GM12878 (cell line): ENCODE results near the gene SGTA. TPM values are rescaled to one million over a fixed set of nuclear protein-coding genes. Genes with fewer than 3 reads are reported as not detected.

Experiments used
- ATAC-seq: fragments of 200-7000 bp; cut with Tn5 transposase; 3 replicates; pipeline ENCODE4 v1.9.1; 2020; ENCODE audit warnings: mild to moderate bottlenecking, moderate library complexity
- BruUV-seq: library from RNA; stranded (reverse); fragments of 400-500 nt; replicated peaks from 2 replicates; lab custom pipeline; 2021; lab: Mats Ljungman, UMichigan
- CTCF ChIA-PET: fragments of 300-600 bp; sonication (Branson Sonifier 250); formaldehyde crosslinking; extraction: SDS; loops from one replicate; lab custom pipeline; 2021; ENCODE audit warnings: inconsistent platforms; lab: Yijun Ruan, JAX
- POLR2A ChIA-PET: fragments of 350-600 bp; formaldehyde crosslinking; extraction: SDS; loops from one replicate; lab custom pipeline; 2021; ENCODE audit warnings: inconsistent platforms; lab: Charles Lee
- RAD21 ChIA-PET: fragments of 300-600 bp; sonication (Branson Sonifier 250); formaldehyde crosslinking; loops from one replicate; lab custom pipeline; 2023; ENCODE audit warnings: antibody characterized with exemption; ENCODE audit not compliant: unreplicated experiment; lab: Charles Lee
- SMC1A ChIA-PET: fragments of 300-600 bp; sonication (Branson Sonifier 250); formaldehyde crosslinking; loops from one replicate; lab custom pipeline; 2023; ENCODE audit not compliant: unreplicated experiment, uncharacterized antibody; lab: Charles Lee
- DNase-seq: peaks from one replicate; pipeline ENCODE4 v3.0.0-alpha.2; 2011; ENCODE audit warnings: low read depth, low spot score
- FAIRE-seq: peaks from 3 replicates; lab custom pipeline; 2011; peaks lifted over from hg19 to GRCh38; lab: Jason Lieb, UNC
- H2AFZ ChIP-seq: 2 replicates; pipeline ENCODE4 v1.6.0; 2011; ENCODE audit warnings: low read depth, low read length, control low read depth; ENCODE audit not compliant: control insufficient read depth
- H3K27ac ChIP-seq: 2 replicates; pipeline ENCODE4 v1.5.1; 2011; ENCODE audit warnings: control low read depth; ENCODE audit not compliant: control insufficient read depth, insufficient read depth
- H3K27me3 ChIP-seq, 2 experiments: replicated peaks in 1 of 2; 2 replicates each; pipeline versions ENCODE4 v1.6.0 to v1.6.1; 2011; ENCODE audit warnings: low read length in 1 of 2; ENCODE audit not compliant: control insufficient read depth in 2 of 2, insufficient read depth in 2 of 2
- H3K36me3 ChIP-seq, 2 experiments: 2 replicates each; pipeline ENCODE4 v1.5.1; 2011; ENCODE audit warnings: low read length in 1 of 2; ENCODE audit not compliant: control insufficient read depth in 2 of 2, insufficient read depth in 2 of 2
- H3K4me1 ChIP-seq: 2 replicates; pipeline ENCODE4 v1.6.1; 2011; ENCODE audit warnings: mild to moderate bottlenecking, low read length, moderate library complexity, mixed read lengths; ENCODE audit not compliant: control insufficient read depth, insufficient read depth
- H3K4me2 ChIP-seq: 2 replicates; pipeline ENCODE4 v1.6.0; 2011; ENCODE audit warnings: control low read depth; ENCODE audit not compliant: control insufficient read depth, insufficient read depth
- H3K4me3 ChIP-seq: fragments of 200-600 bp; sonication (generic); 2 replicates; pipeline ENCODE4 v1.5.1; 2016
- H3K79me2 ChIP-seq: 2 replicates; pipeline ENCODE4 v1.6.0; 2011; ENCODE audit warnings: low read length; ENCODE audit not compliant: control insufficient read depth, insufficient read depth
- H3K9ac ChIP-seq: 2 replicates; pipeline ENCODE4 v1.8.0; 2011; ENCODE audit warnings: low read length, control low read depth, mixed read lengths; ENCODE audit not compliant: control insufficient read depth, insufficient read depth
- H3K9me3 ChIP-seq: replicated peaks from 3 replicates; pipeline ENCODE4 v1.5.1; 2011; ENCODE audit warnings: mild to moderate bottlenecking, low read length; ENCODE audit not compliant: control insufficient read depth, insufficient read depth
- H4K20me1 ChIP-seq: 2 replicates; pipeline ENCODE4 v1.6.0; 2011; ENCODE audit not compliant: control insufficient read depth, insufficient read depth
- CHD2 ChIP-seq: IDR thresholded peaks from 2 replicates; pipeline ENCODE4 v1.6.1; 2011; ENCODE audit warnings: low read depth, low read length, improper control_type of control experiment, borderline replicate concordance
- E4F1 ChIP-seq: fragments of 450-650 bp; IDR thresholded peaks from 2 replicates; pipeline ENCODE4 v1.6.1; 2018; ENCODE audit warnings: borderline replicate concordance, mild to moderate bottlenecking; ENCODE audit not compliant: partially characterized antibody
- FOS ChIP-seq: IDR thresholded peaks from 3 replicates; pipeline ENCODE4 v1.6.1; 2011; ENCODE audit warnings: borderline replicate concordance; ENCODE audit not compliant: insufficient read length; ENCODE audit errors: extremely low read depth
- KAT2A ChIP-seq: conservative IDR thresholded peaks from 2 replicates; pipeline ENCODE4 v1.6.1; 2011; ENCODE audit warnings: low read depth, low read length; ENCODE audit not compliant: control insufficient read depth
- NBN ChIP-seq: fragments of 450-650 bp; IDR thresholded peaks from 2 replicates; pipeline ENCODE4 v1.6.1; 2016
- NR2C1 ChIP-seq: fragments of 450-650 bp; IDR thresholded peaks from 2 replicates; pipeline ENCODE4 v1.6.1; 2017; ENCODE audit warnings: antibody characterized with exemption, mild to moderate bottlenecking, moderate library complexity
- PAX5 ChIP-seq: IDR thresholded peaks from 2 replicates; pipeline ENCODE4 v1.6.1; 2011; ENCODE audit warnings: low read depth, low read length, borderline replicate concordance
- SIX5 ChIP-seq: IDR thresholded peaks from 2 replicates; pipeline ENCODE4 v1.6.1; 2011; ENCODE audit warnings: mild to moderate bottlenecking, low read depth, low read length, moderate library complexity; ENCODE audit not compliant: severe bottlenecking
- TCF12 ChIP-seq: IDR thresholded peaks from 2 replicates; pipeline ENCODE4 v1.6.1; 2011; ENCODE audit warnings: low read depth, mild to moderate bottlenecking, low read length
- YBX1 ChIP-seq: fragments of 450-650 bp; IDR thresholded peaks from 2 replicates; pipeline ENCODE4 v1.6.1; 2016; ENCODE audit warnings: antibody characterized with exemption
- YY1 ChIP-seq: IDR thresholded peaks from 2 replicates; pipeline ENCODE4 v1.6.1; 2011; ENCODE audit warnings: low read depth, mild to moderate bottlenecking, low read length
- WGBS: methylation state at CpG from one replicate; pipeline ENCODE4 v1.1.6; 2016; ENCODE audit warnings: low lambda C conversion rate; ENCODE audit not compliant: insufficient replicate concordance, insufficient coverage; ENCODE audit errors: missing lambda C conversion rate; 5-methylcytosine and 5-hydroxymethylcytosine counted together
- in situ Hi-C: fragments of 300-500 bp; cut with MboI; formaldehyde crosslinking; loops from 9 replicates; pipeline ENCODE4 v1.14.3; 2018; ENCODE audit warnings: mixed read lengths
- intact Hi-C: fragments of 100-400 bp; cut with micrococcal nuclease; formaldehyde crosslinking; loops from one replicate; pipeline ENCODE4 v1.14.2; 2022; ENCODE audit not compliant: unreplicated experiment
- polyA plus RNA-seq, 11 experiments: library from polyadenylated mRNA; depleted of rRNA in 4 of 11; unstranded in 6 of 11; stranded (reverse) in 5 of 11; fragments of >200 nt; fragmentation: Nextera tagmentation in 4 of 11; fragmentation: Illumina TruSeq in 1 of 11; extraction: Ambion mirVana in 4 of 11; extraction: Trizol in 1 of 11; gene quantifications; 1 replicate in 1 of 11; 2 replicates in 10 of 11; pipeline versions ENCODE4 v1.2.1 to v1.2.3, GENCODE V29; 2011 to 2016; ENCODE audit warnings: inconsistent platforms in 2 of 11, missing spikeins in 2 of 11, low read depth in 1 of 11
- total RNA-seq, 4 experiments: library from RNA; depleted of rRNA in 3 of 4; stranded (reverse); fragments of >200 nt in 3 of 4; fragmentation: Illumina TruSeq in 1 of 4; extraction: Trizol in 1 of 4; gene quantifications; 2 replicates each; pipeline versions ENCODE4 v1.2.1 to v1.2.3, GENCODE V29; 2013 to 2021

Gene SGTA
- total and polyA plus RNA-seq, 10 of the 15 experiments (the other 5 are each of a cell fraction or from before 2014, with no cell fraction given), result 2.0 to 102 (median 48.2) TPM

- TF ChIP-seq E4F1 (no peak), CHD2 (no peak), NBN (no peak), KAT2A (no peak), TCF12 (no peak), YY1 (no peak)
Measured at GRCh38 chr19:2735374-2735773, 47.7 kb downstream of the SGTA start (continued).

GRCh38 chr19:2734589-2735288, 48.3 kb downstream of the SGTA start:
- intact Hi-C loops, result loop anchor here (5.0 kb wide), 1 partner anchor 67 kb away; no protein-coding TSS in a partner anchor
- Histone ChIP-seq H3K27ac (no peak overlapping the region), H4K20me1 (no peaks in the 10 kb centered on the region), H3K79me2 (peaks cover 14% of the 10 kb centered on the region), H2AFZ (no peak overlapping the region), H3K4me3 (no peak overlapping the region), H3K36me3 (peaks cover 11 to 15% of the 10 kb centered on the region in 2 experiments; a peak in 3 of 4 replicates), H3K4me2 (no peak overlapping the region), H3K27me3 (no peaks in the 10 kb centered on the region), H3K9ac (no peak overlapping the region), H3K9me3 (peaks cover 8% of the 10 kb centered on the region; the same call in 2 of the 3 replicates), H3K4me1 (no peaks in the 10 kb centered on the region)
- TF ChIP-seq FOS (no peak), YBX1 (no peak), SIX5 (no peak), PAX5 (0 out of 2 replicates have a peak, but pooled peaks have one; percentile 34), E4F1 (no peak), NR2C1 (no peak)
- ATAC-seq (no peak), DNase-seq (no peak), FAIRE-seq (no peak)
- 67% methylated on average over 26 of the region's 26 CpGs for WGBS
- RAD21 ChIA-PET, result interaction anchor here (1.1 kb wide), 1 partner anchor 12 kb away, joined by 3 read pairs; no protein-coding TSS in a partner anchor
- no TSS peak for BruUV-seq
- in situ Hi-C loops, result no loop called here
- POLR2A ChIA-PET, result interaction anchor here (0.6 kb wide), 1 partner anchor 25 kb away, joined by 3 read pairs; no protein-coding TSS in a partner anchor
- SMC1A ChIA-PET, result interaction anchor here (0.9 to 1.1 kb wide), 2 partner anchors 36 to 86 kb away, joined by 3 read pairs; no protein-coding TSS in a partner anchor
- CTCF ChIA-PET, result interaction anchor here (1.2 kb wide), 1 partner anchor 86 kb away, joined by 6 read pairs; no protein-coding TSS in a partner anchor
